ENCODE data around the gene DHCR7.

Gene DHCR7

DNA sequence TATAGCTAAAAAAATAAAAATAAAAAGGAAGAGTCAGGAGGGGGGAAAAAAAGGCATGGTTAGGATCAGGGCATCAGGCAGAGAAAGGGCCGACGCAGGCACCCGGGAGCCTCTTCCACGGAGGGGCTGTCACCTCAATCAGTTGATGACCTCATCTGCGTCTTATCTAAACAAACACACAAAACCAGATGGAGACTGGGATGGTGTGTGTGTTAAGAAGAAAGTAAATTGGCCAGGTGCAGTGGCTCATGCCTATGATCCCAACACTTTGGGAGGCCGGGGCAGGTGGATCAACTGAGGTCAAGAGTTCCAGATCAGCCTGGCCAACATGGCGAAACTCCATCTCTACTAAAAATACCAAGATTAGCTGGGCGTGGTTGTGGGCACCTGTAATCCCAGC, 63.6 kb downstream of the DHCR7 start:
- DNase-seq (ENCODE audit: low read depth in 2 of 2): no peak
